OCI-LY7 (cell line): Measurements from ENCODE around the gene CNNM4. TPM values are rescaled to one million over a fixed set of nuclear protein-coding genes. Genes with fewer than 3 reads are reported as not detected.

Source experiments
- BruUV-seq: library from RNA; stranded (reverse); fragments of 400-500 nt; replicated peaks from 2 replicates; lab custom pipeline; 2021; lab: Mats Ljungman, UMichigan
- CTCF ChIA-PET: fragments of 300-600 bp; sonication (Branson Sonifier 250); formaldehyde crosslinking; loops from one replicate; lab custom pipeline; 2022; ENCODE audit warnings: antibody characterized with exemption; ENCODE audit not compliant: unreplicated experiment; lab: Charles Lee
- POLR2A ChIA-PET: fragments of 300-600 bp; sonication (Branson Sonifier 250); formaldehyde crosslinking; loops from one replicate; lab custom pipeline; 2022; ENCODE audit warnings: antibody characterized with exemption; lab: Charles Lee
- DNase-seq: peaks from one replicate; pipeline ENCODE4 v3.0.0-alpha.2; 2015; ENCODE audit warnings: low spot score
- H2AFZ ChIP-seq: fragments of 200-600 bp; sonication (generic), shearing (Covaris generic); 2 replicates; pipeline ENCODE4 v1.6.1; 2014; ENCODE audit warnings: mild to moderate bottlenecking, antibody characterized with exemption, low read length, moderate library complexity
- H3K27ac ChIP-seq: fragments of 200-600 bp; sonication (generic); 2 replicates; pipeline ENCODE4 v1.5.1; 2014; ENCODE audit warnings: mixed run types, low read depth, mild to moderate bottlenecking, moderate library complexity, low read length, inconsistent platforms; ENCODE audit not compliant: poor library complexity, severe bottlenecking
- H3K36me3 ChIP-seq: fragments of 200-600 bp; sonication (generic); 2 replicates; pipeline ENCODE4 v1.6.1; 2014; ENCODE audit warnings: mild to moderate bottlenecking, antibody characterized with exemption, low read length, moderate library complexity, mixed read lengths; ENCODE audit not compliant: insufficient read depth
- H3K4me1 ChIP-seq: fragments of 200-600 bp; sonication (generic); 2 replicates; pipeline ENCODE4 v1.5.1; 2014; ENCODE audit warnings: mild to moderate bottlenecking, low read length; ENCODE audit not compliant: insufficient read depth, poor library complexity, severe bottlenecking
- H3K4me2 ChIP-seq: fragments of 200-600 bp; sonication (generic); 2 replicates; pipeline ENCODE4 v1.6.1; 2014; ENCODE audit warnings: mild to moderate bottlenecking, low read length
- H3K4me3 ChIP-seq: fragments of 200-600 bp; sonication (generic); 2 replicates; pipeline ENCODE4 v1.5.1; 2014; ENCODE audit warnings: mild to moderate bottlenecking, low read depth, low read length; ENCODE audit not compliant: poor library complexity, severe bottlenecking
- H3K79me2 ChIP-seq: fragments of 200-600 bp; sonication (generic); 2 replicates; pipeline ENCODE4 v1.6.1; 2016; ENCODE audit warnings: low read depth, mild to moderate bottlenecking, low read length, moderate library complexity, mixed read lengths; ENCODE audit not compliant: insufficient read depth
- H3K9me2 ChIP-seq: fragments of 200-600 bp; sonication (generic); 2 replicates; pipeline ENCODE4 v1.6.1; 2016; ENCODE audit warnings: mild to moderate bottlenecking, low read length, mixed read lengths; ENCODE audit not compliant: insufficient read depth
- H3K9me3 ChIP-seq: fragments of 200-600 bp; sonication (generic); 2 replicates; pipeline ENCODE4 v1.6.1; 2014; ENCODE audit warnings: mild to moderate bottlenecking, mixed run types, low read length, mixed read lengths
- H4K20me1 ChIP-seq: fragments of 200-600 bp; sonication (generic); 2 replicates; pipeline ENCODE4 v1.6.1; 2014; ENCODE audit warnings: mild to moderate bottlenecking, antibody characterized with exemption, low read length, moderate library complexity, mixed read lengths; ENCODE audit not compliant: insufficient read depth
- EZH2phosphoT487 ChIP-seq: fragments of 200-600 bp; sonication (generic); IDR thresholded peaks from 2 replicates; pipeline ENCODE4 v1.6.1; 2018; ENCODE audit warnings: low read depth, borderline replicate concordance, mild to moderate bottlenecking, mixed run types, antibody characterized with exemption, low read length, moderate library complexity, mixed read lengths
- intact Hi-C: fragments of 100-400 bp; cut with micrococcal nuclease; formaldehyde crosslinking; loops from one replicate; pipeline ENCODE4 v1.10.0; 2022; ENCODE audit not compliant: unreplicated experiment
- total RNA-seq, 2 experiments: library from RNA; depleted of rRNA in 1 of 2; stranded (reverse); fragments of >200 nt in 1 of 2; shearing (Covaris generic) in 1 of 2; gene quantifications; 2 replicates each; pipeline ENCODE4 v1.2.3, GENCODE V29; 2014 to 2022
- TF ChIP-seq, protein P1 (sequence below): fragments of 200-600 bp; sonication (generic); conservative IDR thresholded peaks from 2 replicates; pipeline ENCODE4 v1.5.1; 2014; ENCODE audit warnings: mild to moderate bottlenecking, antibody characterized with exemption, low read length, moderate library complexity, mixed read lengths

Gene CNNM4
- total RNA-seq, 2 experiments from 2014 or later = 5.1 to 6.4 TPM

DNA sequence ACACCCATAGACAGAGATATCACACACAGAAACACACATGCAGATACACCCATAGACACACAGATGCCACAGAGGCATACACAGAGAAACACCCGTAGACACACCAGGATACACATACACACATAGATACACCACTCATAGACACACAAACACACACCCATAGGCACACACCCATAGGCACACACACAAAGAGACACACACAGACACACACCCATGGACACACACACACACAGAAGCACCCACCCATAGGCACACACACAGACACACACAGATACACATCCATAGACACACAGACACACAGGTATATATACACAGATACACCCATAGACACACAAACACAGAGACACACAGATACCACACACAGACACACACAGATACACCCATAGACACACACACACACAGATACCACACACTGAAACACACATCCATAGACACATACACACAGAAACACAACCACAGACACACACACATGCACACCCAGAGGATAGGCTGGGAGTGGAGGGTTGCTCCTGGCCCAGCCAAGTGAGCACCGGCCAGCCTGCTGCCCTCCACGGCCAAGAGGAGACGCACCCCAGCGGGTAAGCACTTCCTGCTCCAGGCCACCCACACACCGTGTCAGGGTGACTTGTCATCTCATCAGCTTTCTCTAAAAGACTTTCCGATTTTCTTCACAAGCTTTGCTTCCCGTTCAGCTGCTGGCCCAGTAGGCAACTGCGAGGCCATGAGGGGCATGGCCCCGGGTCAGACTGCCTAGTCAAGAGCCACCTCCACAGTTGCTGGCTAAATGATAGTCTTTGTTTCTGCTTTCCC lies 41.3 kb downstream of the CNNM4 start:
- Histone ChIP-seq H3K79me2 (no peaks in the 10 kb centered on the region), H4K20me1 (no peaks in the 10 kb centered on the region), H2AFZ (no peak overlapping the region), H3K4me3 (no peak overlapping the region), H3K27ac (no peak overlapping the region), H3K9me2 (no peaks in the 10 kb centered on the region), H3K4me1 (peaks cover 26% of the 10 kb centered on the region), H3K36me3 (peaks cover 10% of the 10 kb centered on the region; the same call in 1 of the 2 replicates), H3K9me3 (no peaks in the 10 kb centered on the region), H3K4me2 (no peak overlapping the region)
- TF ChIP-seq, protein P1, sequence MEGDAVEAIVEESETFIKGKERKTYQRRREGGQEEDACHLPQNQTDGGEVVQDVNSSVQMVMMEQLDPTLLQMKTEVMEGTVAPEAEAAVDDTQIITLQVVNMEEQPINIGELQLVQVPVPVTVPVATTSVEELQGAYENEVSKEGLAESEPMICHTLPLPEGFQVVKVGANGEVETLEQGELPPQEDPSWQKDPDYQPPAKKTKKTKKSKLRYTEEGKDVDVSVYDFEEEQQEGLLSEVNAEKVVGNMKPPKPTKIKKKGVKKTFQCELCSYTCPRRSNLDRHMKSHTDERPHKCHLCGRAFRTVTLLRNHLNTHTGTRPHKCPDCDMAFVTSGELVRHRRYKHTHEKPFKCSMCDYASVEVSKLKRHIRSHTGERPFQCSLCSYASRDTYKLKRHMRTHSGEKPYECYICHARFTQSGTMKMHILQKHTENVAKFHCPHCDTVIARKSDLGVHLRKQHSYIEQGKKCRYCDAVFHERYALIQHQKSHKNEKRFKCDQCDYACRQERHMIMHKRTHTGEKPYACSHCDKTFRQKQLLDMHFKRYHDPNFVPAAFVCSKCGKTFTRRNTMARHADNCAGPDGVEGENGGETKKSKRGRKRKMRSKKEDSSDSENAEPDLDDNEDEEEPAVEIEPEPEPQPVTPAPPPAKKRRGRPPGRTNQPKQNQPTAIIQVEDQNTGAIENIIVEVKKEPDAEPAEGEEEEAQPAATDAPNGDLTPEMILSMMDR = no peak
- TF ChIP-seq EZH2phosphoT487 = no peak
- BruUV-seq = TSS peak; percentile 53
- intact Hi-C loops = loop anchor here (1.0 to 5.0 kb wide), 2 partner anchors 39 to 200 kb away; no protein-coding TSS in a partner anchor
- POLR2A ChIA-PET = interaction anchor here (1.0 to 1.1 kb wide), 2 partner anchors 14 to 27 kb away, joined by 3 to 4 read pairs; partner anchors contain the start of gene CNNM3
- CTCF ChIA-PET = no interaction called here
- DNase-seq = peak; percentile 31

DNA sequence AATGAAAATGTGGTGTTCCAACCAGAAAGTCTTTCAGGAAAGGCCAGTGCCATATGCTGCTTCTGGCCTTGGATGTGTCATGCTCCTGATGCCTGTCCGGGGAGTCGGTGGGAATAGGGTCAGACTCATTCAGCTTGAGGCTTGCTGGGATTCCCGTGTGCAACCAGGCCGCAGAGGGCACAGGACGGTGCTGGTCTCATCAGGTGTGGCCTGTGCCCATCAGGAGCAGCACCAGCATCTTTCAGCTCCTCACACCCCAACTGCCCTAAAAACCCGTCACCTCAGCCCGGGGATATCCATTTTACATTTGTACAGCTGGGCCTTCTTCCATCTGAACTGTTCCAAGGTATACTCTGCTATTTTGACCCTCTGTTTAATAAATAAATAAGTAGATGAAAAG lies 42.0 kb downstream of the CNNM4 start:
- POLR2A ChIA-PET = interaction anchor here (0.6 to 1.1 kb wide), 3 partner anchors 14 to 74 kb away, joined by 3 to 4 read pairs (median 3); partner anchors contain the start of gene CNNM3
- intact Hi-C loops = loop anchor here (5.0 kb wide), 1 partner anchor 200 kb away; no protein-coding TSS in a partner anchor
- Histone ChIP-seq H4K20me1 (no peaks in the 10 kb centered on the region), H3K79me2 (no peaks in the 10 kb centered on the region), H3K36me3 (peaks cover 10% of the 10 kb centered on the region; the same call in 1 of the 2 replicates), H3K4me2 (no peak overlapping the region), H2AFZ (no peak overlapping the region), H3K4me1 (peaks cover 29% of the 10 kb centered on the region), H3K9me3 (no peaks in the 10 kb centered on the region), H3K4me3 (no peak overlapping the region), H3K27ac (no peak overlapping the region), H3K9me2 (no peaks in the 10 kb centered on the region)
- no peak for DNase-seq
- no TSS peak for BruUV-seq
- TF ChIP-seq, protein P1 = no peak
- TF ChIP-seq EZH2phosphoT487 = no peak
- CTCF ChIA-PET = no interaction called here
